DOHH2 (cell line): ENCODE measurements around the gene ACAT1.

Experiments used
- EZH2phosphoT487 ChIP-seq: fragments of 200-600 bp; sonication (generic); IDR thresholded peaks from 2 replicates; pipeline ENCODE4 v1.6.1; 2017; ENCODE audit warnings: borderline replicate concordance, mild to moderate bottlenecking, antibody characterized with exemption, low read length, moderate library complexity, mixed read lengths
- TF ChIP-seq, protein P1 (sequence below): fragments of 200-600 bp; sonication (generic); IDR thresholded peaks from one replicate; pipeline ENCODE4 v1.5.1; 2014; ENCODE audit warnings: antibody characterized with exemption, mild to moderate bottlenecking, low read depth, low read length; ENCODE audit not compliant: poor library complexity, severe bottlenecking

DNA sequence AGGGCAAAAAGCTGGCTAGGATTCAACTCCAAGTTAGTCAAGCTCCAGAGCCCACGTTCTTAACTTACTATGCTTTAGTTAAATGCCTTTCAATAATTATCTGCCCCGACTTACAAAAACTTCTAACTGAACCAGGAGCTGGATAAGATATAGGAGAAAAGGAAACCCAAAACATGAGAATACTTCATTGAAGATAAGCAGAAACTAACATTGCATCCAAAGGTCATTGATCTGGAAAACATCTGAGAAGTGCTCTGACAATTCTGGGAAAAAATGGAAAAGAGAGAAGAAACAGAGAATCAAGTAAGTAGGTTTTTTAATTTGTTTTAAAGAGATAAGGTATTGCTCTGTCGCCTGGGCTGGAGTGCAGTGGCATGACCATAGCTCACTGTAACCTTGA, 27.2 kb downstream of the ACAT1 start:
- TF ChIP-seq EZH2phosphoT487: no peak
- TF ChIP-seq, protein P1, sequence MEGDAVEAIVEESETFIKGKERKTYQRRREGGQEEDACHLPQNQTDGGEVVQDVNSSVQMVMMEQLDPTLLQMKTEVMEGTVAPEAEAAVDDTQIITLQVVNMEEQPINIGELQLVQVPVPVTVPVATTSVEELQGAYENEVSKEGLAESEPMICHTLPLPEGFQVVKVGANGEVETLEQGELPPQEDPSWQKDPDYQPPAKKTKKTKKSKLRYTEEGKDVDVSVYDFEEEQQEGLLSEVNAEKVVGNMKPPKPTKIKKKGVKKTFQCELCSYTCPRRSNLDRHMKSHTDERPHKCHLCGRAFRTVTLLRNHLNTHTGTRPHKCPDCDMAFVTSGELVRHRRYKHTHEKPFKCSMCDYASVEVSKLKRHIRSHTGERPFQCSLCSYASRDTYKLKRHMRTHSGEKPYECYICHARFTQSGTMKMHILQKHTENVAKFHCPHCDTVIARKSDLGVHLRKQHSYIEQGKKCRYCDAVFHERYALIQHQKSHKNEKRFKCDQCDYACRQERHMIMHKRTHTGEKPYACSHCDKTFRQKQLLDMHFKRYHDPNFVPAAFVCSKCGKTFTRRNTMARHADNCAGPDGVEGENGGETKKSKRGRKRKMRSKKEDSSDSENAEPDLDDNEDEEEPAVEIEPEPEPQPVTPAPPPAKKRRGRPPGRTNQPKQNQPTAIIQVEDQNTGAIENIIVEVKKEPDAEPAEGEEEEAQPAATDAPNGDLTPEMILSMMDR: no peak
